ENCODE measurements around the gene CD93.

Gene CD93

GRCh38 chr20:23107466-23107865 is 21.3 kb upstream of the CD93 start:
- WGBS = 76% methylated on average over 3 of the region's 3 CpGs
- H3K23ac ChIP-seq (ENCODE audit: low read length in 2 of 2) = no peak overlapping the region
- no peaks in the 10 kb centered on the region for H3K79me1 ChIP-seq (replicated peaks; ENCODE audit: low read length, poor library complexity, severe bottlenecking)
- DNase-seq = no peak
- H2AFZ ChIP-seq (ENCODE audit: low read depth, low read length) = no peak overlapping the region
- no peak overlapping the region for H3K9ac ChIP-seq (ENCODE audit: low read length)
- H2BK120ac ChIP-seq (ENCODE audit: low read depth, low read length) = no peak overlapping the region
- peak overlapping the region; percentile 55 to 90 for H3K18ac ChIP-seq (ENCODE audit: low read depth in 1 of 2, low read length in 2 of 2)
- peak overlapping the region; percentile 26 for H2BK15ac ChIP-seq (ENCODE audit: low read depth, poor library complexity, severe bottlenecking)
- H3K4me1 ChIP-seq (ENCODE audit: control insufficient read depth, insufficient read depth, low read depth, low read length) = peaks cover 12% of the 10 kb centered on the region
- peak overlapping the region; percentile 27 to 47 for H3K4ac ChIP-seq (ENCODE audit: low read depth in 1 of 2, low read length in 2 of 2)
- H3K14ac ChIP-seq (ENCODE audit: low read length in 2 of 2) = no peak overlapping the region
- peaks cover 0 to 6% of the 10 kb centered on the region in 2 experiments for H3K27me3 ChIP-seq (ENCODE audit: control insufficient read depth in 1 of 2, insufficient read depth in 1 of 2, low read length in 2 of 2)
- peak overlapping the region; percentile 30 for H4K8ac ChIP-seq (ENCODE audit: low read length)
- no peaks in the 10 kb centered on the region for H3K9me3 ChIP-seq (ENCODE audit: control insufficient read depth, low read length)
- no peak overlapping the region for H2BK5ac ChIP-seq (ENCODE audit: low read depth, low read length, poor library complexity, severe bottlenecking)
- peak overlapping the region; percentile 43 for H4K91ac ChIP-seq (ENCODE audit: low read length)
- H3K36me3 ChIP-seq (ENCODE audit: control insufficient read depth in 1 of 2, insufficient read depth in 2 of 2, low read depth in 1 of 2, low read length in 2 of 2) = no peaks in the 10 kb centered on the region
- no peak overlapping the region for H2AK5ac ChIP-seq (ENCODE audit: low read length, severe bottlenecking)
- H3K4me3 ChIP-seq (ENCODE audit: insufficient read depth in 1 of 2, low read depth in 1 of 2, low read length in 2 of 2) = no peak overlapping the region
- no peak overlapping the region for H3K4me2 ChIP-seq (ENCODE audit: low read length, poor library complexity, severe bottlenecking)
- H2BK12ac ChIP-seq (ENCODE audit: low read length in 2 of 2) = peak overlapping the region; percentile 59 to 87
- H3K27ac ChIP-seq (ENCODE audit: low read length, poor library complexity, severe bottlenecking) = no peak overlapping the region

- DNase-seq = peak; percentile 86
Observed at GRCh38 chr20:23106271-23106851, 20.2 kb upstream of the CD93 start.

GRCh38 chr20:23105193-23105592 is 19.1 kb upstream of the CD93 start:
- peak overlapping the region; percentile 64 to 96 for H2BK12ac ChIP-seq (ENCODE audit: low read length in 2 of 2)
- no peak overlapping the region for H2AK5ac ChIP-seq (ENCODE audit: low read length, severe bottlenecking)
- peak overlapping the region; percentile 84 for H2BK120ac ChIP-seq (ENCODE audit: low read depth, low read length)
- no peak for DNase-seq
- H2AFZ ChIP-seq (ENCODE audit: low read depth, low read length) = no peak overlapping the region
- H3K9me3 ChIP-seq (ENCODE audit: control insufficient read depth, low read length) = no peaks in the 10 kb centered on the region
- H3K4me2 ChIP-seq (ENCODE audit: low read length, poor library complexity, severe bottlenecking) = no peak overlapping the region
- H3K18ac ChIP-seq (ENCODE audit: low read depth in 1 of 2, low read length in 2 of 2) = peak overlapping the region; percentile 22 to 56
- peak overlapping the region; percentile 48 for H4K91ac ChIP-seq (ENCODE audit: low read length)
- H2BK5ac ChIP-seq (ENCODE audit: low read depth, low read length, poor library complexity, severe bottlenecking) = no peak overlapping the region
- H2BK15ac ChIP-seq (ENCODE audit: low read depth, poor library complexity, severe bottlenecking) = peak overlapping the region; percentile 92
- H3K4me1 ChIP-seq (ENCODE audit: control insufficient read depth, insufficient read depth, low read depth, low read length) = peaks cover 12% of the 10 kb centered on the region
- H3K27ac ChIP-seq (ENCODE audit: low read length, poor library complexity, severe bottlenecking) = no peak overlapping the region
- H3K4me3 ChIP-seq (ENCODE audit: insufficient read depth in 1 of 2, low read depth in 1 of 2, low read length in 2 of 2) = no peak overlapping the region
- peak overlapping the region; percentile 13 to 75 for H3K4ac ChIP-seq (ENCODE audit: low read depth in 1 of 2, low read length in 2 of 2)
- H4K8ac ChIP-seq (ENCODE audit: low read length) = peak overlapping the region; percentile 19
- no peaks in the 10 kb centered on the region for H3K79me1 ChIP-seq (replicated peaks; ENCODE audit: low read length, poor library complexity, severe bottlenecking)
- no peak overlapping the region for H3K23ac ChIP-seq (ENCODE audit: low read length in 2 of 2)
- H3K36me3 ChIP-seq (ENCODE audit: control insufficient read depth in 1 of 2, insufficient read depth in 2 of 2, low read depth in 1 of 2, low read length in 2 of 2) = no peaks in the 10 kb centered on the region
- peaks cover 0 to 2% of the 10 kb centered on the region in 2 experiments for H3K27me3 ChIP-seq (ENCODE audit: control insufficient read depth in 1 of 2, insufficient read depth in 1 of 2, low read length in 2 of 2)
- WGBS = 89% methylated on average over 3 of the region's 3 CpGs
- H3K14ac ChIP-seq (ENCODE audit: low read length in 2 of 2) = peak overlapping the region in 1 of 2 experiments; percentile 39
- H3K9ac ChIP-seq (ENCODE audit: low read length) = no peak overlapping the region

More at GRCh38 chr20:23106271-23106851, 20.2 kb upstream of the CD93 start:
- peaks cover 0 to 6% of the 10 kb centered on the region in 2 experiments for H3K27me3 ChIP-seq (ENCODE audit: control insufficient read depth in 1 of 2, insufficient read depth in 1 of 2, low read length in 2 of 2)
- H3K23ac ChIP-seq (ENCODE audit: low read length in 2 of 2) = no peak overlapping the region
- H3K79me1 ChIP-seq (replicated peaks; ENCODE audit: low read length, poor library complexity, severe bottlenecking) = no peaks in the 10 kb centered on the region
- WGBS = 25% methylated on average over 9 of the region's 9 CpGs
- peak overlapping the region; percentile 73 to 75 for H3K18ac ChIP-seq (ENCODE audit: low read depth in 1 of 2, low read length in 2 of 2)
- no peak overlapping the region for H2AFZ ChIP-seq (ENCODE audit: low read depth, low read length)
- no peak overlapping the region for H3K4me2 ChIP-seq (ENCODE audit: low read length, poor library complexity, severe bottlenecking)
- no peak overlapping the region for H3K27ac ChIP-seq (ENCODE audit: low read length, poor library complexity, severe bottlenecking)
- H2BK12ac ChIP-seq (ENCODE audit: low read length in 2 of 2) = peak overlapping the region; percentile 55 to 70
- H2BK15ac ChIP-seq (ENCODE audit: low read depth, poor library complexity, severe bottlenecking) = no peak overlapping the region
- H2BK120ac ChIP-seq (ENCODE audit: low read depth, low read length) = no peak overlapping the region
- peak overlapping the region; percentile 57 for H4K8ac ChIP-seq (ENCODE audit: low read length)
- no peak overlapping the region for H2BK5ac ChIP-seq (ENCODE audit: low read depth, low read length, poor library complexity, severe bottlenecking)
- H3K4me1 ChIP-seq (ENCODE audit: control insufficient read depth, insufficient read depth, low read depth, low read length) = peaks cover 12% of the 10 kb centered on the region
- H3K9me3 ChIP-seq (ENCODE audit: control insufficient read depth, low read length) = no peaks in the 10 kb centered on the region
- no peak overlapping the region for H3K4ac ChIP-seq (ENCODE audit: low read depth in 1 of 2, low read length in 2 of 2)
- no peak overlapping the region for H3K4me3 ChIP-seq (ENCODE audit: insufficient read depth in 1 of 2, low read depth in 1 of 2, low read length in 2 of 2)
- H3K9ac ChIP-seq (ENCODE audit: low read length) = no peak overlapping the region
- no peak overlapping the region for H4K91ac ChIP-seq (ENCODE audit: low read length)
- H3K14ac ChIP-seq (ENCODE audit: low read length in 2 of 2) = no peak overlapping the region
- H2AK5ac ChIP-seq (ENCODE audit: low read length, severe bottlenecking) = no peak overlapping the region
- no peaks in the 10 kb centered on the region for H3K36me3 ChIP-seq (ENCODE audit: control insufficient read depth in 1 of 2, insufficient read depth in 2 of 2, low read depth in 1 of 2, low read length in 2 of 2)

- H3K9me3 ChIP-seq (ENCODE audit: control insufficient read depth, low read length) = no peaks in the 10 kb centered on the region
- no peak overlapping the region for H3K4me2 ChIP-seq (ENCODE audit: low read length, poor library complexity, severe bottlenecking)
- H2BK5ac ChIP-seq (ENCODE audit: low read depth, low read length, poor library complexity, severe bottlenecking) = no peak overlapping the region
- no peak overlapping the region for H4K91ac ChIP-seq (ENCODE audit: low read length)
- H3K4ac ChIP-seq (ENCODE audit: low read depth in 1 of 2, low read length in 2 of 2) = no peak overlapping the region
- no peaks in the 10 kb centered on the region for H3K27me3 ChIP-seq (ENCODE audit: control insufficient read depth in 1 of 2, insufficient read depth in 1 of 2, low read length in 2 of 2)
- no peak overlapping the region for H2AK5ac ChIP-seq (ENCODE audit: low read length, severe bottlenecking)
- no peak overlapping the region for H3K14ac ChIP-seq (ENCODE audit: low read length in 2 of 2)
- H2BK15ac ChIP-seq (ENCODE audit: low read depth, poor library complexity, severe bottlenecking) = no peak overlapping the region
- H3K4me3 ChIP-seq (ENCODE audit: insufficient read depth in 1 of 2, low read depth in 1 of 2, low read length in 2 of 2) = no peak overlapping the region
- H3K79me1 ChIP-seq (replicated peaks; ENCODE audit: low read length, poor library complexity, severe bottlenecking) = no peaks in the 10 kb centered on the region
- H4K8ac ChIP-seq (ENCODE audit: low read length) = no peak overlapping the region
- H3K9ac ChIP-seq (ENCODE audit: low read length) = no peak overlapping the region
- DNase-seq = no peak
- WGBS = 88% methylated on average over 8 of the region's 11 CpGs
- no peak overlapping the region for H2BK12ac ChIP-seq (ENCODE audit: low read length in 2 of 2)
- H3K27ac ChIP-seq (ENCODE audit: low read length, poor library complexity, severe bottlenecking) = no peak overlapping the region
- H3K36me3 ChIP-seq (ENCODE audit: control insufficient read depth in 1 of 2, insufficient read depth in 2 of 2, low read depth in 1 of 2, low read length in 2 of 2) = no peaks in the 10 kb centered on the region
- H3K18ac ChIP-seq (ENCODE audit: low read depth in 1 of 2, low read length in 2 of 2) = peak overlapping the region in 1 of 2 experiments; percentile 67
- H2BK120ac ChIP-seq (ENCODE audit: low read depth, low read length) = no peak overlapping the region
- H3K4me1 ChIP-seq (ENCODE audit: control insufficient read depth, insufficient read depth, low read depth, low read length) = peaks cover 12% of the 10 kb centered on the region
- H2AFZ ChIP-seq (ENCODE audit: low read depth, low read length) = no peak overlapping the region
- no peak overlapping the region for H3K23ac ChIP-seq (ENCODE audit: low read length in 2 of 2)
Observed at GRCh38 chr20:23103284-23104018, 17.3 kb upstream of the CD93 start.

Data from mesenchymal stem cell (in vitro differentiated cells and primary cell).